Esophagus muscularis mucosa (tissue), 4 donors: Measurements from ENCODE around the gene LEKR1.

Experiments used
- CTCF ChIP-seq, 3 experiments: fragments of 200-600 bp in 2 of 3; fragments of 450-650 bp in 1 of 3; sonication (generic) in 2 of 3; IDR thresholded peaks; one replicate each; pipeline ENCODE4 v1.5.1; 2017 to 2019; ENCODE audit warnings: antibody characterized with exemption in 3 of 3, mild to moderate bottlenecking in 2 of 3, moderate library complexity in 1 of 3
- EP300 ChIP-seq: sonication (generic); formaldehyde crosslinking; IDR thresholded peaks from one replicate; pipeline ENCODE4 v1.6.1; 2017; ENCODE audit warnings: antibody characterized with exemption
- POLR2A ChIP-seq: fragments of 450-650 bp; IDR thresholded peaks from one replicate; pipeline ENCODE4 v1.6.1; 2017; ENCODE audit warnings: antibody characterized with exemption, moderate library complexity, mild to moderate bottlenecking, low read depth
- POLR2AphosphoS5 ChIP-seq, 2 donors: sonication (generic); formaldehyde crosslinking; IDR thresholded peaks; one replicate each; pipeline ENCODE4 v1.6.1; 2017; ENCODE audit warnings: antibody characterized with exemption in 2 of 2

GRCh38 chr3:156987946-156988345 is 161.8 kb downstream of the LEKR1 start:
- no peak for TF ChIP-seq POLR2AphosphoS5 (IDR thresholded peaks at IDR 0.05)
- no peak for TF ChIP-seq POLR2A
- no peak for TF ChIP-seq CTCF (IDR thresholded peaks at IDR 0.05)
- no peak for TF ChIP-seq EP300
